GM23248 (cell line): ENCODE measurements around the gene NCAN. TPM values are rescaled to one million over a fixed set of nuclear protein-coding genes. Genes with fewer than 3 reads are reported as not detected.

Source experiments
- DNase-seq: peaks from one replicate; pipeline ENCODE4 v3.0.0-alpha.2; 2015
- H2AFZ ChIP-seq: fragments of 200-600 bp; sonication (generic); 2 replicates; pipeline ENCODE4 v1.6.1; 2016; ENCODE audit warnings: antibody characterized with exemption
- H3F3A ChIP-seq: fragments of 200-600 bp; sonication (generic); 2 replicates; pipeline ENCODE4 v1.6.1; 2016; ENCODE audit warnings: mild to moderate bottlenecking, antibody characterized with exemption, mixed run types; ENCODE audit not compliant: insufficient read depth
- H3K27ac ChIP-seq: fragments of 200-600 bp; sonication (generic); 2 replicates; pipeline ENCODE4 v1.5.1; 2016; ENCODE audit warnings: mild to moderate bottlenecking
- H3K27me3 ChIP-seq: fragments of 200-600 bp; sonication (generic); replicated peaks from 2 replicates; pipeline ENCODE4 v1.6.1; 2016; ENCODE audit warnings: mild to moderate bottlenecking; ENCODE audit not compliant: insufficient read depth
- H3K36me3 ChIP-seq: fragments of 200-600 bp; sonication (generic); 2 replicates; pipeline ENCODE4 v1.6.1; 2016; ENCODE audit warnings: low read depth, mild to moderate bottlenecking
- H3K4me1 ChIP-seq: fragments of 200-600 bp; sonication (generic); 2 replicates; pipeline ENCODE4 v1.6.1; 2016; ENCODE audit warnings: mild to moderate bottlenecking; ENCODE audit not compliant: insufficient read depth
- H3K4me2 ChIP-seq: fragments of 200-600 bp; sonication (generic); one replicate; pipeline ENCODE4 v1.6.1; 2016; ENCODE audit warnings: mild to moderate bottlenecking; ENCODE audit not compliant: unreplicated experiment
- H3K4me3 ChIP-seq: fragments of 200-600 bp; sonication (generic); 2 replicates; pipeline ENCODE4 v1.5.1; 2016; ENCODE audit warnings: mild to moderate bottlenecking
- H3K79me2 ChIP-seq: fragments of 200-600 bp; sonication (generic); 2 replicates; pipeline ENCODE4 v1.6.1; 2016; ENCODE audit warnings: mild to moderate bottlenecking; ENCODE audit not compliant: insufficient read depth
- H3K9ac ChIP-seq: fragments of 200-600 bp; sonication (generic); 2 replicates; pipeline ENCODE4 v1.6.1; 2016; ENCODE audit warnings: mild to moderate bottlenecking
- H3K9me2 ChIP-seq: fragments of 200-600 bp; sonication (generic); 2 replicates; pipeline ENCODE4 v1.6.1; 2016; ENCODE audit warnings: mixed run types, mild to moderate bottlenecking, moderate library complexity; ENCODE audit not compliant: insufficient read depth
- H3K9me3 ChIP-seq: fragments of 200-600 bp; sonication (generic); one replicate; pipeline ENCODE4 v1.6.1; 2017; ENCODE audit warnings: low read depth
- H4K20me1 ChIP-seq: fragments of 200-600 bp; sonication (generic); 2 replicates; pipeline ENCODE4 v1.6.0; 2016; ENCODE audit not compliant: insufficient read depth
- EZH2 ChIP-seq: fragments of 200-600 bp; sonication (generic); IDR thresholded peaks from 2 replicates; pipeline ENCODE4 v1.6.1; 2018; ENCODE audit warnings: antibody characterized with exemption, mild to moderate bottlenecking; ENCODE audit not compliant: insufficient read depth, poor library complexity, severe bottlenecking
- EZH2phosphoT487 ChIP-seq: fragments of 200-600 bp; sonication (generic); IDR thresholded peaks from 2 replicates; pipeline ENCODE4 v1.6.1; 2018; ENCODE audit warnings: antibody characterized with exemption, moderate library complexity, mild to moderate bottlenecking, low read depth; ENCODE audit not compliant: insufficient read depth
- WGBS, 2 experiments: methylation state at CpG; one replicate each; pipeline ENCODE4 v1.1.6; 2015 to 2017; ENCODE audit warnings: low lambda C conversion rate in 2 of 2, low coverage in 1 of 2; ENCODE audit errors: missing lambda C conversion rate in 2 of 2; 5-methylcytosine and 5-hydroxymethylcytosine counted together
- in situ Hi-C: fragments of 300-500 bp; cut with MboI; formaldehyde crosslinking; loops from 2 replicates; pipeline ENCODE4 v1.15.0; 2020
- polyA plus RNA-seq: library from polyadenylated mRNA; unstranded; fragments of >200 nt; fragmentation: Nextera tagmentation; extraction: Ambion mirVana; gene quantifications from 2 replicates; pipeline ENCODE4 v1.2.1, GENCODE V29; 2016
- total RNA-seq: library from RNA; depleted of rRNA; stranded (reverse); fragments of >200 nt; shearing (Covaris generic); gene quantifications from 2 replicates; pipeline ENCODE4 v1.2.3, GENCODE V29; 2014

The NCAN gene
- total and polyA plus RNA-seq, 2 experiments from 2014 or later = not detected

GRCh38 chr19:19267305-19267704, 55.5 kb downstream of the NCAN start:
- no peaks in the 10 kb centered on the region for H3K9me2 ChIP-seq
- peaks cover 9% of the 10 kb centered on the region for H3K27me3 ChIP-seq
- TF ChIP-seq EZH2 (no peak), EZH2phosphoT487 (no peak)
- no peak overlapping the region for H3K4me3 ChIP-seq
- no peaks in the 10 kb centered on the region for H3F3A ChIP-seq
- no peak for DNase-seq
- no peaks in the 10 kb centered on the region for H4K20me1 ChIP-seq
- no peak overlapping the region for H3K27ac ChIP-seq
- in situ Hi-C loops = no loop called here
- H3K4me2 ChIP-seq = no peak overlapping the region
- no peaks in the 10 kb centered on the region for H3K9me3 ChIP-seq
- H3K9ac ChIP-seq = no peak overlapping the region
- WGBS, 2 experiments = 86 to 89% methylated on average over 3 of the region's 3 CpGs
- H3K4me1 ChIP-seq = no peaks in the 10 kb centered on the region
- no peaks in the 10 kb centered on the region for H3K79me2 ChIP-seq
- no peaks in the 10 kb centered on the region for H3K36me3 ChIP-seq
- no peak overlapping the region for H2AFZ ChIP-seq

- WGBS, 2 experiments = 66 to 69% methylated on average over 10 of the region's 10 CpGs
- Histone ChIP-seq H2AFZ (no peak overlapping the region), H3K36me3 (no peaks in the 10 kb centered on the region), H3K27ac (no peak overlapping the region), H3K27me3 (no peaks in the 10 kb centered on the region; the same call in 1 of the 2 replicates), H3K9me3 (no peaks in the 10 kb centered on the region), H3K9ac (no peak overlapping the region), H3K79me2 (no peaks in the 10 kb centered on the region), H4K20me1 (no peaks in the 10 kb centered on the region), H3F3A (no peaks in the 10 kb centered on the region), H3K9me2 (no peaks in the 10 kb centered on the region), H3K4me3 (no peak overlapping the region), H3K4me1 (no peaks in the 10 kb centered on the region), H3K4me2 (no peak overlapping the region)
- in situ Hi-C loops = no loop called here
- TF ChIP-seq EZH2phosphoT487 (no peak), EZH2 (no peak)
- DNase-seq = no peak
Measured at GRCh38 chr19:19268453-19269385, 57.0 kb downstream of the NCAN start.

- H3K9ac ChIP-seq = no peak overlapping the region
- no peak for TF ChIP-seq EZH2phosphoT487
- no peak for TF ChIP-seq EZH2
- no peak overlapping the region for H2AFZ ChIP-seq
- H3K4me1 ChIP-seq = no peaks in the 10 kb centered on the region
- no peaks in the 10 kb centered on the region for H3K9me2 ChIP-seq
- H3K4me2 ChIP-seq = no peak overlapping the region
- no peaks in the 10 kb centered on the region for H3K36me3 ChIP-seq
- H3K27ac ChIP-seq = no peak overlapping the region
- WGBS, 2 experiments = 70 to 86% methylated on average over 16 to 18 of the region's 18 CpGs
- DNase-seq = no peak
- H3F3A ChIP-seq = no peaks in the 10 kb centered on the region
- no peaks in the 10 kb centered on the region for H3K79me2 ChIP-seq
- H3K9me3 ChIP-seq = no peaks in the 10 kb centered on the region
- no peak overlapping the region for H3K4me3 ChIP-seq
- no peaks in the 10 kb centered on the region for H4K20me1 ChIP-seq
- H3K27me3 ChIP-seq = no peaks in the 10 kb centered on the region
- in situ Hi-C loops = no loop called here
Measured at GRCh38 chr19:19269952-19270694, 58.4 kb downstream of the NCAN start.

- WGBS, 2 experiments = 96 to 99% methylated on average over 7 to 8 of the region's 8 CpGs
- no peaks in the 10 kb centered on the region for H3K27me3 ChIP-seq
- no peak overlapping the region for H3K4me3 ChIP-seq
- no peaks in the 10 kb centered on the region for H3K4me1 ChIP-seq
- H3K4me2 ChIP-seq = no peak overlapping the region
- DNase-seq = no peak
- in situ Hi-C loops = no loop called here
- no peaks in the 10 kb centered on the region for H3K9me2 ChIP-seq
- TF ChIP-seq EZH2phosphoT487 (no peak), EZH2 (no peak)
- no peaks in the 10 kb centered on the region for H3F3A ChIP-seq
- H3K79me2 ChIP-seq = no peaks in the 10 kb centered on the region
- H4K20me1 ChIP-seq = no peaks in the 10 kb centered on the region
- H2AFZ ChIP-seq = no peak overlapping the region
- no peaks in the 10 kb centered on the region for H3K36me3 ChIP-seq
- no peak overlapping the region for H3K27ac ChIP-seq
- no peaks in the 10 kb centered on the region for H3K9me3 ChIP-seq
- no peak overlapping the region for H3K9ac ChIP-seq
Measured at GRCh38 chr19:19270749-19271571, 59.2 kb downstream of the NCAN start.
